Measurements from ENCODE around the gene MAJIN. TPM values are rescaled to one million over a fixed set of nuclear protein-coding genes. Genes with fewer than 3 reads are reported as not detected.

MAJIN gene
- polyA plus RNA-seq, 3 donors: not detected

DNA sequence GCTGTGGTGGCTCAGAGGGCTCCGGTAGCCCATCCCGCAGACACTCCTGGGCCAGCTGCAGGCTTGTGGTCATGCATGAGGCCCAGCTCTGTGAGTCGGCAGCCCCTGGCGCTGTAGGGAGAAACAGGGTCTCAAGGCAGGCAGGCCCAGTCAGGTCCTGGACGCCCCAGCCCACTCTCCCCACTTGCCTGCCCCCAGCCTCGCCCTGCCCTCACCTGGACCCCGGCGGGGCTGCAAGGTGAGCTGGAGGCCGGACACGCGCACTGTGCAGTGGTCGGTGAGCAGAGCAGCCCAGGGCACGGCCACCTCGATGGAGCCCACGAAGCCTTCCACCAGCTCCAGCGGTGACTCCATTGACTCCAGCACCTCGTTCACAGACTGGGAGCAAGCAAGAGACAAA lies 57.8 kb downstream of the MAJIN start:
- TF ChIP-seq, protein P1, sequence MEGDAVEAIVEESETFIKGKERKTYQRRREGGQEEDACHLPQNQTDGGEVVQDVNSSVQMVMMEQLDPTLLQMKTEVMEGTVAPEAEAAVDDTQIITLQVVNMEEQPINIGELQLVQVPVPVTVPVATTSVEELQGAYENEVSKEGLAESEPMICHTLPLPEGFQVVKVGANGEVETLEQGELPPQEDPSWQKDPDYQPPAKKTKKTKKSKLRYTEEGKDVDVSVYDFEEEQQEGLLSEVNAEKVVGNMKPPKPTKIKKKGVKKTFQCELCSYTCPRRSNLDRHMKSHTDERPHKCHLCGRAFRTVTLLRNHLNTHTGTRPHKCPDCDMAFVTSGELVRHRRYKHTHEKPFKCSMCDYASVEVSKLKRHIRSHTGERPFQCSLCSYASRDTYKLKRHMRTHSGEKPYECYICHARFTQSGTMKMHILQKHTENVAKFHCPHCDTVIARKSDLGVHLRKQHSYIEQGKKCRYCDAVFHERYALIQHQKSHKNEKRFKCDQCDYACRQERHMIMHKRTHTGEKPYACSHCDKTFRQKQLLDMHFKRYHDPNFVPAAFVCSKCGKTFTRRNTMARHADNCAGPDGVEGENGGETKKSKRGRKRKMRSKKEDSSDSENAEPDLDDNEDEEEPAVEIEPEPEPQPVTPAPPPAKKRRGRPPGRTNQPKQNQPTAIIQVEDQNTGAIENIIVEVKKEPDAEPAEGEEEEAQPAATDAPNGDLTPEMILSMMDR (IDR thresholded peaks at IDR 0.05): no peak
- no peaks in the 10 kb centered on the region for H3K9me3 ChIP-seq (replicated peaks in 1 of 2; ENCODE audit: control insufficient read depth in 1 of 2, insufficient read depth in 1 of 2, low read length in 2 of 2)
- H3K4me3 ChIP-seq (replicated peaks in 1 of 3; ENCODE audit: low read depth in 2 of 3, low read length in 3 of 3): no peak overlapping the region
- peaks cover 0 to 3% (median 0%) of the 10 kb centered on the region in 7 donors for H3K9me3 Mint-ChIP-seq
- 96% methylated on average over 17 of the region's 17 CpGs for WGBS (ENCODE audit: insufficient coverage)
- peaks cover 24 to 26% of the 10 kb centered on the region in 2 donors for H3K4me1 ChIP-seq (ENCODE audit: control insufficient read depth in 1 of 2, insufficient read depth in 2 of 2, low read length in 2 of 2)
- no peak overlapping the region for H2AFZ ChIP-seq (ENCODE audit: insufficient read depth, low read depth, low read length, poor library complexity, severe bottlenecking)
- H3K27me3 ChIP-seq (ENCODE audit: control insufficient read depth in 2 of 2, insufficient read depth in 2 of 2, low read length in 2 of 2): no peaks in the 10 kb centered on the region
- peak overlapping the region in 3 of 7 donors; percentile 3 to 36 (median 15) for H3K27ac Mint-ChIP-seq
- H4K20me1 ChIP-seq (ENCODE audit: insufficient read depth, low read length): peaks cover 28% of the 10 kb centered on the region
- peaks cover 43 to 51% of the 10 kb centered on the region in 2 donors for H3K36me3 Mint-ChIP-seq
- H3K79me2 ChIP-seq (ENCODE audit: insufficient read depth, low read length): peaks cover 16% of the 10 kb centered on the region
- peaks cover 0 to 2% (median 0%) of the 10 kb centered on the region in 3 donors for H3K27me3 Mint-ChIP-seq (ENCODE audit: low read depth in 3 of 3)
- no peak overlapping the region for H3K9ac ChIP-seq (ENCODE audit: insufficient read depth, low read length, poor library complexity, severe bottlenecking)
- H3K4me1 Mint-ChIP-seq: peaks cover 27% of the 10 kb centered on the region
- H3K4me3 Mint-ChIP-seq: no peak overlapping the region
- H3K4me2 ChIP-seq (replicated peaks; ENCODE audit: extremely low read depth, low read length, poor library complexity, severe bottlenecking): no peak overlapping the region
- intact Hi-C loops (cut with micrococcal nuclease): no loop called here
- no peak overlapping the region for H3K27ac ChIP-seq (ENCODE audit: low read depth in 1 of 2, low read length in 2 of 2)
- DNase-seq: no peak
- H3K36me3 ChIP-seq (replicated peaks in 1 of 2; ENCODE audit: control insufficient read depth in 1 of 2, insufficient read depth in 2 of 2, low read length in 2 of 2): peaks cover 49 to 56% of the 10 kb centered on the region in 2 donors

DNA sequence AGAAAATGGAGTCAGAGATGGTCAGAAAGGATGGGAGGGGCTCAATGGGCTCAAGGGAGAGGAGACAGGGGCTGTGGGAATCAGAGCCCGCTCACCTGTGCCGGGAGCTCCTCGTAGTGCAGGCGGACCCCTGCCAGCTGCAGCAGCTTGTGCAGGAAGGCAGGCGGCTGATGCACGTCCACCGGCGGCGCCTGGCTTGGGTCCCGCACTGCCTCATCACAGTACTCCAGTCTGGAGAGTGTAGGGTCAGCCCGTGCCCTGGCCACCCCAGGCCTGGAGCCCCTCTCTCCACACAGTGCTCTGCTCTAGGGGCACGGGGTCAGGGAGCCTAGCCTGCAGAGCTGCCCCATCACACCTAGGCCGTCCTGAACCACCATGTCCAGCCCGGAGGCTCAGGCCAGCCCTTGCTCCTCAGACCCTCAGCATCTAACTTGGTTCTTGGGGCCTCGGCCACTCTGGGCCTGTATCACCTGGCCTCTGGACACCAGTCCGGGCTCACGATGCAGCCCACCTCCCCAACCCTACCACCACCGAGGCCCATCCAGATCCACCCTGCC lies 58.7 kb downstream of the MAJIN start:
- Histone ChIP-seq H4K20me1 (ENCODE audit: insufficient read depth, low read length) (peaks cover 28% of the 10 kb centered on the region), H3K27ac (ENCODE audit: low read depth in 1 of 2, low read length in 2 of 2) (no peak overlapping the region), H3K9me3 (replicated peaks in 1 of 2; ENCODE audit: control insufficient read depth in 1 of 2, insufficient read depth in 1 of 2, low read length in 2 of 2) (no peaks in the 10 kb centered on the region), H3K4me3 (replicated peaks in 1 of 3; ENCODE audit: low read depth in 2 of 3, low read length in 3 of 3) (no peak overlapping the region), H3K27me3 (ENCODE audit: control insufficient read depth in 2 of 2, insufficient read depth in 2 of 2, low read length in 2 of 2) (no peaks in the 10 kb centered on the region), H3K9ac (ENCODE audit: insufficient read depth, low read length, poor library complexity, severe bottlenecking) (no peak overlapping the region), H3K4me1 (ENCODE audit: control insufficient read depth in 1 of 2, insufficient read depth in 2 of 2, low read length in 2 of 2) (peaks cover 24 to 26% of the 10 kb centered on the region in 2 donors), H3K36me3 (replicated peaks in 1 of 2; ENCODE audit: control insufficient read depth in 1 of 2, insufficient read depth in 2 of 2, low read length in 2 of 2) (peaks cover 57 to 65% of the 10 kb centered on the region in 2 donors), H3K4me2 (replicated peaks; ENCODE audit: extremely low read depth, low read length, poor library complexity, severe bottlenecking) (no peak overlapping the region), H3K79me2 (ENCODE audit: insufficient read depth, low read length) (peaks cover 16% of the 10 kb centered on the region), H2AFZ (ENCODE audit: insufficient read depth, low read depth, low read length, poor library complexity, severe bottlenecking) (no peak overlapping the region)
- Mint-ChIP-seq H3K4me1 (peaks cover 27% of the 10 kb centered on the region), H3K27ac (peak overlapping the region in 1 of 7 donors; percentile 58), H3K36me3 (peaks cover 50 to 60% of the 10 kb centered on the region in 2 donors), H3K9me3 (peaks cover 0 to 3% (median 0%) of the 10 kb centered on the region in 7 donors), H3K4me3 (no peak overlapping the region), H3K27me3 (ENCODE audit: low read depth in 3 of 3) (peaks cover 0 to 2% (median 0%) of the 10 kb centered on the region in 3 donors)
- no peak for DNase-seq
- intact Hi-C loops (cut with micrococcal nuclease): no loop called here
- 92% methylated on average over 17 of the region's 18 CpGs for WGBS (ENCODE audit: insufficient coverage)
- TF ChIP-seq, protein P1 (IDR thresholded peaks at IDR 0.05): no peak
